ENCODE measurements around the gene PPP3CA.

- TF ChIP-seq POLR2A (IDR thresholded peaks at IDR 0.05) (no peak), CTCF (IDR thresholded peaks at IDR 0.05) (no peak)
Measured at GRCh38 chr4:100982345-100982744, 365.0 kb downstream of the PPP3CA start.

All from Peyer's patch (tissue), 4 donors.